GM12872 (cell line): ENCODE data around the gene PLCB1.

Source experiments
- CTCF ChIP-seq: IDR thresholded peaks from 3 replicates; pipeline ENCODE4 v1.5.1; 2011; ENCODE audit warnings: low read depth, mild to moderate bottlenecking, low read length, moderate library complexity; ENCODE audit not compliant: insufficient read depth

The PLCB1 gene

GRCh38 chr20:8507231-8507630 lies 375.2 kb downstream of the PLCB1 start:
- TF ChIP-seq CTCF: no peak

DNA sequence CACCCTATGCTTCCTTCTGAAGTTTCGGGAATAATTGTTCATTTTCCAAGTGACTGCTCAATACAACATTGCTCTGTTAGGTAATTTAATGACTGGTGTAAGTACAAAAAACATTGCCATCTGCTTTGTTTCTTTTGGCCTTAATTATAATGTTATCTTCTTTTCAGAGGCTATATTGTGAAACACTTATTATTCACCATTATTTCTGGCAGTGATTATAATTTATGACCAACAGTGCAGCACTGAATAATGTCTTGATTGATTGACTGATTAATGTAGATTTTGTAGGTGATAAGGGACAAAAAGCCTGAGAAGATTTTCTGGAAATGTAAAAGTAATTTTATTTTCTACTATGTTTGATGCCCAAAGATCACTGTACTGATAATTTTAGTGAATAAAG lies 377.7 kb downstream of the PLCB1 start:
- TF ChIP-seq CTCF: no peak

GRCh38 chr20:8510808-8511207 lies 378.7 kb downstream of the PLCB1 start:
- no peak for TF ChIP-seq CTCF

DNA sequence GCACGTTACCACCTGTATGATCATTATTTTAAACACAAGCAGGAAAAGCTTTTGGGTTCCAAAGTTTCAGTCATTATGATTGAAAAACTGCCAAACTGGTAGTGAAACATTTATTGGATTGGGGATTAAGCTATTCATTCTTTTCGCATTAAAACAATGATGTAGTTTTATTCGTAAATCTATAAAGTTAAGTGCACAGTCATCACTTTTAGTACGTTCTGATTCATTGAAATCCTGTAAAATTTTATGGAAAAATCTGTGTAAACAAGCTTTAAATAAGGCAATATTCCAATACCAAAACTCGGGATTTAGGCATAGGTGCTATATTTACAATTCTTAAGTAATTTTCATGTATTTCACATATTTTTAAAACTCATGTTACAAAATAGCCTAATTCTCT lies 379.9 kb downstream of the PLCB1 start:
- no peak for TF ChIP-seq CTCF

DNA sequence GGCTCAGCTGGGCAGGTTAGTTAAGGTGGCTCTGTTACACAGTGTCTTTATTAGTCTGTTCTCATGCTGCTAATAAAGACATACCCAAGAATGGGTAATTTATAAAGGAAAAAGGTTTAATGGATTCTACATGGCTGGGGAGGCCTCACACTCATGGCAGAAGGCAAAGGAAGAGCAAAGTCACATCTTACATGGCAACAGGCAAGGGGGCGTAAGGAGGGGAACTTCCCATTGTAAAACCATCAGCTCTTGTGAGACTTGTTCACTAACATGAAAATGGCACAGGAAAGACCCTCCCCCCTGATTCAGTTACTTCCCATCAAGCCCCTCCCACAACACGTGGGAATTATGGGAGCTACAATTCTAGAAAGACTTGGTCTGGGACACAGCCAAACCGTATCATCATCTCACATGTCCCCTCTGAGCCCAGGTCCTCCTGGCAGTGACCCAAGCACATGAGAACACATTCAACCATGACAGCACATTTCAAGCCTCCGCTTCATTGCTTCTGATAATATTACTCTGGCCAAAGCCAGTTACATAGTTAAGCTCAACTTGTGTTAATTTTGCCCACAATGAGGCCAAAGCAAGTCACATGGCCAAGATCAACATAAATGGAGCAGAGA lies 383.9 kb downstream of the PLCB1 start:
- no peak for TF ChIP-seq CTCF

GRCh38 chr20:8518878-8519277 lies 386.8 kb downstream of the PLCB1 start:
- no peak for TF ChIP-seq CTCF

DNA sequence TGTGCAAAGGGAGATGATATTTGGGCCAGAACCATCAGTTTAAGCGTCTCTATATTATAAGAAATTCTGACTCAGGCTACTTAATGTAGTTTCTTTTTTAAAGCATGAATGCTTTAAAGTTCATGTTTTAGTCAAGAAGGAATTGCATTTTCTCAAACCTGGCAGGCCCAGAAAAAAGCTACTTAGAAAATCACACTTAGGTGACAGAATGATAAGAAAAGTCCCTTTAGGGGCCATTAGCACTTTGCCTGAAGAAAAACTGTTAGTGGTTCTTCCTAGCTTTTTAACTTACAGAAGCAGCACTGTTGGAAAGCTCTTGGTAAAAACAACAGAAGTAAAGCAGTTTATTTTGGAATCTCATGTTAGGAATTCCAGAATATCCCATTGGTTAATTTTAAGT lies 387.8 kb downstream of the PLCB1 start:
- TF ChIP-seq CTCF: no peak
